LNCAP (cell line): ENCODE measurements around the gene FMO4.

ENCODE experiments used
- TF ChIP-seq, protein P1 (sequence below): fragments of 450-650 bp; IDR thresholded peaks from 2 replicates; pipeline ENCODE4 v1.5.1; 2017; ENCODE audit warnings: mild to moderate bottlenecking

FMO4 gene

GRCh38 chr1:171355727-171356126, 41.7 kb downstream of the FMO4 start:
- TF ChIP-seq, protein P1, sequence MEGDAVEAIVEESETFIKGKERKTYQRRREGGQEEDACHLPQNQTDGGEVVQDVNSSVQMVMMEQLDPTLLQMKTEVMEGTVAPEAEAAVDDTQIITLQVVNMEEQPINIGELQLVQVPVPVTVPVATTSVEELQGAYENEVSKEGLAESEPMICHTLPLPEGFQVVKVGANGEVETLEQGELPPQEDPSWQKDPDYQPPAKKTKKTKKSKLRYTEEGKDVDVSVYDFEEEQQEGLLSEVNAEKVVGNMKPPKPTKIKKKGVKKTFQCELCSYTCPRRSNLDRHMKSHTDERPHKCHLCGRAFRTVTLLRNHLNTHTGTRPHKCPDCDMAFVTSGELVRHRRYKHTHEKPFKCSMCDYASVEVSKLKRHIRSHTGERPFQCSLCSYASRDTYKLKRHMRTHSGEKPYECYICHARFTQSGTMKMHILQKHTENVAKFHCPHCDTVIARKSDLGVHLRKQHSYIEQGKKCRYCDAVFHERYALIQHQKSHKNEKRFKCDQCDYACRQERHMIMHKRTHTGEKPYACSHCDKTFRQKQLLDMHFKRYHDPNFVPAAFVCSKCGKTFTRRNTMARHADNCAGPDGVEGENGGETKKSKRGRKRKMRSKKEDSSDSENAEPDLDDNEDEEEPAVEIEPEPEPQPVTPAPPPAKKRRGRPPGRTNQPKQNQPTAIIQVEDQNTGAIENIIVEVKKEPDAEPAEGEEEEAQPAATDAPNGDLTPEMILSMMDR = no peak

DNA sequence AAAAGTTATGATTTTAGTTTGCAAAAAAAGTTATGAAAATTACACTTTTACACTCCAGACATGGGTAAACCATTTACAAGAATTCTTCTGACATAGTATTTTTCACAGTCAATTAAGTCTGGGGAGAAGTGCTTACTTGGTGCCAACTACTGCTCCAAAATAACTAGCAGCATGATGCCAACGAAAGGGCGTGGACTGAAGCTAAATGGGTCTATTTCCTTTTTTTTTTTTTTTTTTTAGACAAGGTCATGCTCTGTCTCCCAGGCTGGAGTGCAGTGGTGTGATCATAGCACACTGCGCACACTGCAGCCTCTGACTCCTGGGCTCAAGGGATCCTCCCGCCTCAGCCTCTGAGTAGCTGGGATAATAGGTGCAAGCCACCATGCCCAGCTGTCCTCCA, 43.2 kb downstream of the FMO4 start:
- TF ChIP-seq, protein P1 = no peak

DNA sequence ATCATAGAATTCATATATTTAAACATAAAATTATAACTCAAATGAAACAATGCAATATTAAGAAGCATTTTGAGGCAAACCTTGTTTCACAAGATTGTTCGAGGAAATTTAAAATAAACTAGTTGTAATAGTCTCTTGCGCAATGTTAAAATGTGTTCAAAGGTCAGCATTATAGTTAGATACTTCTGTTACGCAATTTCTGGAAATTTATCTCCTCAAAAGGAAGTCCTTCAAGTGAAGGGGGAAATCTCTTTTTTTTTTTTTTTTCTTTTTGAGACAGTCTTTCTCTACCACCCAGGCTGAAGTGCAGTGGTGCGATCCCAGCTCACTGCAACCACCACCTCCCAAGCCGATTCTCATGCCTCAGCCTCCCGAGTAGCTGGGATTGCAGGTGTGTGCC, 52.1 kb downstream of the FMO4 start:
- TF ChIP-seq, protein P1 = no peak

DNA sequence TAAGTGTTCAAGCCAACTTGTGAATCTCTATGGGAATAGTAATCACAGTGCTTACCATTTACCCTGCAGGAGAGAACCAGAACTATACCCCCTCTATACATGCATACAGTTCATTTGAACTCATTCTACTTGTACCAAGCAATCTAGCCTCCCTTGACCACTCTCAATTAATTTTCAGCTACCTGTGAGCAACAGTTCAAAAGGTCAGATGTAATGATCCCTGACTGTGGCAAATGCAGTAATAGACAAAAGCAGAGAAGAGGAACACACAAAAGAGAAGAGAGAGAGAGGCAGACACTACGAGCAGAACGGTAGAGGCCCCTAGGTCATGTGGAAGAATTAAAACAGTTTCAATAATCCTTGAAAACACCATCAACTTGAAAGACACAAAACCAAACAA, 52.8 kb downstream of the FMO4 start:
- TF ChIP-seq, protein P1 = no peak

DNA sequence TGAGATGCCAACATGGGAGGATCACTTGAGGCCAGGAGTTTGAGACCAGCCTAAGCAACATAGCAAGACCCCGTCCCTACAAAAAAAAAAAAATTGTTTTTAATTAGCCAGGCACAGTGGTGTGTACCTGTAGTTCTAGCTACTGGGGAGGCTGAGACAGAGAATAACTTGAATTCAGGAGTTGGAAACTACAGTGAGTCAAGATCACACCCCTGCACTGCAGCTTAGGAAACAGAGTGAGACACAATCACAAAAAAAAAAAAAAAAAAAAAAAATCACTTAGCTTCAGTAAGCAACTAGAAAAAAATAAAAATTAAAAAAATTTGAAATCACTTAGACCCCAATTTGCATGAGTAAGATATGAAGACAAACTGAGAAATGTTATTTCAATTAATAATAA, 53.5 kb downstream of the FMO4 start:
- TF ChIP-seq, protein P1 = no peak

- TF ChIP-seq, protein P1 = no peak
Measured at GRCh38 chr1:171372418-171373084, 58.6 kb downstream of the FMO4 start.

GRCh38 chr1:171379846-171380245, 65.9 kb downstream of the FMO4 start:
- TF ChIP-seq, protein P1 = no peak

DNA sequence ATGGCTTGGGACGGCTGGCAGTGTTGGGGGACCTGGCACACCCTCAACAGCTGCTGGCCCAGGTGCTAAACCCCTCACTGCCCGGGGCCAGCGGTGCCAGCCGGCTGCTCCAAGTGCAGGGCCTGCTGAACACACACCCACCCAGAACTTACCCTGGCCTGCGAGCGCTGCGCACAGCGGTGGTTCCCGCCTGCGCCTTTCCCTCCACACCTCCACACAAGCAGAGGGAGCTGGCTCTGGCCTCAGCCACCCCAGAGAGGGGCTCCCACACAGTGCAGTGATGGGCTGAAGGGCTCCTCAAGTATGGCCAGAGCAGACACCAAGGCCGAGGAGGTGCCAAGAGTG, 67.9 kb downstream of the FMO4 start:
- TF ChIP-seq, protein P1 = no peak
